Smooth muscle cell (in vitro differentiated cells): ENCODE data around the gene MGAT4B. TPM values are rescaled to one million over a fixed set of nuclear protein-coding genes. Genes with fewer than 3 reads are reported as not detected.

Experiments used
- DNase-seq: peaks from one replicate; lab custom pipeline; 2025; ENCODE audit not compliant: unreplicated experiment; lab: John Stamatoyannopoulos, UW
- H2AFZ ChIP-seq: fragments of 200-600 bp; sonication (generic); 2 replicates; pipeline ENCODE4 v1.6.0; 2016; ENCODE audit warnings: antibody characterized with exemption, low read depth, mild to moderate bottlenecking
- H3F3A ChIP-seq: fragments of 200-600 bp; sonication (generic); 2 replicates; pipeline ENCODE4 v1.6.0; 2017; ENCODE audit warnings: antibody characterized with exemption, low read depth
- H3K27ac ChIP-seq: fragments of 200-600 bp; sonication (generic); 2 replicates; pipeline ENCODE4 v1.5.1; 2016; ENCODE audit warnings: low read depth, mild to moderate bottlenecking
- H3K27me3 ChIP-seq: fragments of 200-600 bp; sonication (generic); 2 replicates; pipeline ENCODE4 v1.6.1; 2016; ENCODE audit warnings: low read depth, mild to moderate bottlenecking
- H3K36me3 ChIP-seq: fragments of 200-600 bp; sonication (generic); 2 replicates; pipeline ENCODE4 v1.5.1; 2016; ENCODE audit warnings: low read depth
- H3K4me1 ChIP-seq: fragments of 200-600 bp; sonication (generic); 2 replicates; pipeline ENCODE4 v1.5.1; 2016; ENCODE audit warnings: low read depth
- H3K4me2 ChIP-seq: fragments of 200-600 bp; sonication (generic); 2 replicates; pipeline ENCODE4 v1.6.0; 2016; ENCODE audit warnings: mild to moderate bottlenecking
- H3K4me3 ChIP-seq: fragments of 200-600 bp; sonication (generic); 2 replicates; pipeline ENCODE4 v1.5.1; 2016; ENCODE audit warnings: mild to moderate bottlenecking
- H3K79me2 ChIP-seq: fragments of 200-600 bp; sonication (generic); 2 replicates; pipeline ENCODE4 v1.6.0; 2016; ENCODE audit warnings: low read depth, mild to moderate bottlenecking
- H3K9ac ChIP-seq: fragments of 200-600 bp; sonication (generic); 2 replicates; pipeline ENCODE4 v1.6.0; 2016; ENCODE audit warnings: low read depth
- H3K9me3 ChIP-seq: fragments of 200-600 bp; sonication (generic); replicated peaks from 2 replicates; pipeline ENCODE4 v1.5.1; 2016; ENCODE audit warnings: low read depth
- H4K20me1 ChIP-seq: fragments of 200-600 bp; sonication (generic); 2 replicates; pipeline ENCODE4 v1.6.0; 2016; ENCODE audit warnings: low read depth
- WGBS: methylation state at CpG from one replicate; pipeline ENCODE4 v1.1.7; 2016; ENCODE audit warnings: low lambda C conversion rate; 5-methylcytosine and 5-hydroxymethylcytosine counted together
- polyA plus RNA-seq: library from polyadenylated mRNA; unstranded; fragments of >200 nt; fragmentation: Nextera tagmentation; extraction: Ambion mirVana; gene quantifications from 2 replicates; pipeline ENCODE4 v1.2.1, GENCODE V29; 2016
- total RNA-seq: library from RNA; depleted of rRNA; stranded (reverse); fragments of >200 nt; gene quantifications from 2 replicates; pipeline ENCODE4 v1.2.3, GENCODE V29; 2014
- TF ChIP-seq, protein P1 (sequence below): fragments of 200-600 bp; sonication (generic); IDR thresholded peaks from 2 replicates; pipeline ENCODE4 v1.5.1; 2017; ENCODE audit warnings: borderline replicate concordance, mild to moderate bottlenecking, antibody characterized with exemption; ENCODE audit not compliant: insufficient read depth, poor library complexity, severe bottlenecking

MGAT4B gene
- total RNA-seq = 60.0 and 60.6 TPM in 2 replicates
- 121 and 140 TPM in 2 replicates for polyA plus RNA-seq

DNA sequence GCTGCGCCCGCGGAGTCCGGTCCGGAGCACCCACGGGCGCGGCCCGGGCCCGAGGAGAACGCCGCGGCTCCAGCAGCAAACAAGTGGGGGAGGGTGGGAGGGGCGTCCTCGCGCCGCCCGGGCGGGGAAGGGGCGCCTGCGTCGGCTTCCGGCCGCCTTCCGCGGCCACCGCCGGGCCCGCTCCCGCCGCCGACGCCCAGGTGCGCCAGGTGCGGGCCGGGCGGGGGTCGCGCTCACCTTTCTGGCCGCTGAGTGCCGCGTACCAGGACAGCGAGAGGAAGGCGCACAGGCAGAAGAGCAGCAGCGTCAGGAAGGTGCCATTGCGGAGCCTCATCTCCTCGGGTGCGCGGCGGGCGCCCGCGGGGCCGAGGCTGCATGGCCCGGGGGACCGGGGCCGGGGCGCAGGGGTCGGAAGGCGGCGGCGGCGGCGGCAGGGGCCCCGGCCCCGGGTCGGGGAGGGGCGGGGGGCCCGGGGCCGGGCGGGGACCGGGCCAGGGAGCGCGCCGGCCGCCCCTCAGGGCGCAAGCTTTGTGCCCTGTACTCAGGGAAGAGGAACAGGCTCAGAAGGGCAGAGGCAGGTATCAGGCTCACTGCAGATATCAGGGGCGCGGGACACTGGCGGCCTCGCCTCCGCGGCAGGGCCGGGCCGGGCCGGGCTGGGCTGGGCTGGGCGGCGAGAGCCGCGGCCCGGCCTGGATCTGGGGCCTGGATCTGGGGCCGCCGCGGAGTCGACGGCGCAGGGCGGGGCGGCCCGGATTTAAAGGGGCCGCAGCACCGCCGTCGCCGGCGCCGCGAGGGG, at the start of gene MGAT4B:
TSS of gene MGAT4B (minus strand) at position 617 of the 799 bp plus-strand sequence. CDS start at position 334, 283 bp downstream.
- H4K20me1 ChIP-seq = peaks cover 43% of the 10 kb centered on the region
- H3K27ac ChIP-seq = peak within 1 kb of the TSS; percentile 47
- H3K4me1 ChIP-seq = peaks cover 27% of the 10 kb centered on the region
- H3K79me2 ChIP-seq = peaks cover 33% of the 10 kb centered on the region
- H2AFZ ChIP-seq = peak within 1 kb of the TSS; percentile 82
- no peaks in the 10 kb centered on the region for H3K9me3 ChIP-seq
- H3K4me2 ChIP-seq = peak within 1 kb of the TSS; percentile 97
- H3K36me3 ChIP-seq = no peaks in the 10 kb centered on the region
- no peaks in the 10 kb centered on the region for H3F3A ChIP-seq
- TF ChIP-seq, protein P1, sequence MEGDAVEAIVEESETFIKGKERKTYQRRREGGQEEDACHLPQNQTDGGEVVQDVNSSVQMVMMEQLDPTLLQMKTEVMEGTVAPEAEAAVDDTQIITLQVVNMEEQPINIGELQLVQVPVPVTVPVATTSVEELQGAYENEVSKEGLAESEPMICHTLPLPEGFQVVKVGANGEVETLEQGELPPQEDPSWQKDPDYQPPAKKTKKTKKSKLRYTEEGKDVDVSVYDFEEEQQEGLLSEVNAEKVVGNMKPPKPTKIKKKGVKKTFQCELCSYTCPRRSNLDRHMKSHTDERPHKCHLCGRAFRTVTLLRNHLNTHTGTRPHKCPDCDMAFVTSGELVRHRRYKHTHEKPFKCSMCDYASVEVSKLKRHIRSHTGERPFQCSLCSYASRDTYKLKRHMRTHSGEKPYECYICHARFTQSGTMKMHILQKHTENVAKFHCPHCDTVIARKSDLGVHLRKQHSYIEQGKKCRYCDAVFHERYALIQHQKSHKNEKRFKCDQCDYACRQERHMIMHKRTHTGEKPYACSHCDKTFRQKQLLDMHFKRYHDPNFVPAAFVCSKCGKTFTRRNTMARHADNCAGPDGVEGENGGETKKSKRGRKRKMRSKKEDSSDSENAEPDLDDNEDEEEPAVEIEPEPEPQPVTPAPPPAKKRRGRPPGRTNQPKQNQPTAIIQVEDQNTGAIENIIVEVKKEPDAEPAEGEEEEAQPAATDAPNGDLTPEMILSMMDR = no peak
- DNase-seq = no peak
- WGBS = 0% methylated on average over 27 of the region's 108 CpGs
- H3K27me3 ChIP-seq = no peaks in the 10 kb centered on the region
- peak within 1 kb of the TSS; percentile 83 for H3K9ac ChIP-seq
- H3K4me3 ChIP-seq = peak within 1 kb of the TSS; percentile 93

DNA sequence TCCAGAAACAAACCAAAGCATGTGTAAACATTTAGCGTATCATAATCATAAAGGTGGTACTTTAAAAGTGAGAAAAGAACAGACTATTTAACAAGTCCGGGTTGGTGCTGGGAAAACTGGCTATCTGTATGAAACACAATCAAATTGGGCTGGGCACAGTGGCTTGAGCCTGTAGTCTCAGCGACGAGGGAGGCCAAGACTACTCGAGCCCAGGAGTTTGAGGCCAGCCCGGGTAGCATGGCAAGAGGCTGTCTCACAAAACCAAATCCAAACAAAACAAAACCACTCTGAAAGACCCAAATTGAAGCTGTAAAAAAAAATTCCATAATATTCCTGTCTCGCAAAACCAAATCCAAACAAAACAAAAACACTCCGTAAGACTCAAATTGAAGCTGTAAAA, 47.7 kb upstream of the MGAT4B start:
- H3K9ac ChIP-seq = no peak overlapping the region
- H3K27ac ChIP-seq = no peak overlapping the region
- TF ChIP-seq, protein P1 = no peak
- H3F3A ChIP-seq = no peaks in the 10 kb centered on the region
- peaks cover 7% of the 10 kb centered on the region for H3K4me1 ChIP-seq
- peaks cover 9% of the 10 kb centered on the region for H4K20me1 ChIP-seq
- no peaks in the 10 kb centered on the region for H3K36me3 ChIP-seq
- no peak overlapping the region for H3K4me2 ChIP-seq
- no peak for DNase-seq
- no peaks in the 10 kb centered on the region for H3K9me3 ChIP-seq
- peaks cover 32% of the 10 kb centered on the region for H3K79me2 ChIP-seq
- no peaks in the 10 kb centered on the region for H3K27me3 ChIP-seq
- no peak overlapping the region for H3K4me3 ChIP-seq
- WGBS = 94% methylated on average over 8 of the region's 8 CpGs
- H2AFZ ChIP-seq = no peak overlapping the region

DNA sequence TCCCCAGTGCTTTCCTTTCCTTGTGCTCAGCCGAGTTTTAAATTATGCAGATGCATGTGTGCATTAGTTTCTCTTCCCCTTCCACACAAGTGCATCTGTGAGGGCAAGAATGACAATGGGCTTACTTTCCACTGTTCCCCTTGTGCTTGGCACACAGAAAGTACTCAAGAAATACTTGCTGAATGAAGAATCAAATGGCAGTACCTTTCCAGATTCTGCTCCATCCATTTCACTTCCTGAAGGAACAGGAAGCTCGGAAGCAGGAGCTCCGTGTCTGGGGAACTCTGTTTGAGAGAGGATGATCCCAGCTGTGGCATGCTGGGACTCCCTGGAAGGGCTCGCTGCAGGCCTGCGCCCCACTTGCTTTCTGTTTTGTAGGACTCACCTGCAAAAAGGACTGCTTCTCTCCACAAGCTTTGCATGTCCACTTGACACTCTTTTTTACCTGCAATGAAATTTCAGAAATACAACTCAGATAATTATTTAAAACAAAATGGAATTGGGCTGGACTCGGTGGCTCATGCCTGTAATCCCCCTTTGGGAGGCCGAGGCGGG, 46.4 kb upstream of the MGAT4B start:
- Histone ChIP-seq H4K20me1 (peaks cover 9% of the 10 kb centered on the region), H3F3A (no peaks in the 10 kb centered on the region), H3K27ac (no peak overlapping the region), H3K4me2 (no peak overlapping the region), H3K36me3 (no peaks in the 10 kb centered on the region), H3K9ac (no peak overlapping the region), H2AFZ (no peak overlapping the region), H3K79me2 (peaks cover 31% of the 10 kb centered on the region), H3K9me3 (no peaks in the 10 kb centered on the region), H3K4me1 (peaks cover 7% of the 10 kb centered on the region), H3K27me3 (no peaks in the 10 kb centered on the region), H3K4me3 (no peak overlapping the region)
- TF ChIP-seq, protein P1 = no peak
- 97% methylated on average over 8 of the region's 8 CpGs for WGBS
- DNase-seq = no peak
